ENCODE results near the gene BBS2.
A peak's percentile ranks its signal among the peaks of the same experiment; 100 is the strongest.

DNA sequence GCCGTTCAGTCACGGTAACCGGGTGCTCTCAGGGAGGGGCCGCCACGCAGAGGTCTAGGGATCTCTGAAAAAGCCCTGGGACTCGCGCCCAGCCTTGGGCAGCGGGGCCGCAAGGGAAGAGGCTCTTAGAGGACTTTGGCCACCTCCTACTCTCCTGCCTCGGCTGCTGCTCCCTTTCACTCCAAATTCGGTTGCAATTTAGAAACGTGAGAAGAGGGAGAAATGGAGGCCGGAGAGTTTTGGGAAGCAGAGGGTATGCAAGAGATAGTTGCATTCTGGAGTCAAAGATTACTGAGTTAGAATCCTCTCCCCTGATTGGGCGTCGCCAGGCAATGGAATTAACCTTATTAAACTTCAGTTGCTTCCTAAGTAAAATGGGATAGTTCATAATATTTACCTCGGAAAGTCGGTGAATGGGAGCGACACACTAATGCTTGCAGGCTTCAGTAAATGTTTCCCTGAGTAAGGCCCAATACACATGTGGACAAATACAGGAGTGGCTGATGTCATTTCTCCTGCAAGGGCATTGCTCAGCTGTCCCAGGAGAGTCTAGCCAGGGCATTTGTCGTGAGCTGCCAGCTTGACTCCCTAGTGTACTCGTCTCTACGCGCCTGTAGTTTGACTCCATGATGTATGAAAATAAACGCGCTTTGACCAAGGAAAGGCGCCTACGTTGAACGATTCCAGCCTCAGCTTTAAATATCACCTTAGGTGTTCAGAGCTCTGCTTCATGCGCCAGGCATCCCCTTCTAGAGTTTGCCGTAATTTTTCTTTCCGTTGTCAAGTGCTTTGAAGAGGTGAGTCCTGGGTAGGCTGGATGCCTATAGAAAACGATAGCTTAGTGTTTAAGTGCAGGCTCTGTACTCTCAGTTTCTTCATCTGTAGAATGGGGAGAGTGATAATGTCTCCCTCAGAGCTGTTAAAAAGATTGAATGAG is 67.8 kb downstream of the BBS2 start:
- TF ChIP-seq POLR2AphosphoS5 (IDR thresholded peaks at IDR 0.05) (no peak), POLR2A (IDR thresholded peaks at IDR 0.05) (peak; percentile 1)
- TF ChIP-seq, protein P1, sequence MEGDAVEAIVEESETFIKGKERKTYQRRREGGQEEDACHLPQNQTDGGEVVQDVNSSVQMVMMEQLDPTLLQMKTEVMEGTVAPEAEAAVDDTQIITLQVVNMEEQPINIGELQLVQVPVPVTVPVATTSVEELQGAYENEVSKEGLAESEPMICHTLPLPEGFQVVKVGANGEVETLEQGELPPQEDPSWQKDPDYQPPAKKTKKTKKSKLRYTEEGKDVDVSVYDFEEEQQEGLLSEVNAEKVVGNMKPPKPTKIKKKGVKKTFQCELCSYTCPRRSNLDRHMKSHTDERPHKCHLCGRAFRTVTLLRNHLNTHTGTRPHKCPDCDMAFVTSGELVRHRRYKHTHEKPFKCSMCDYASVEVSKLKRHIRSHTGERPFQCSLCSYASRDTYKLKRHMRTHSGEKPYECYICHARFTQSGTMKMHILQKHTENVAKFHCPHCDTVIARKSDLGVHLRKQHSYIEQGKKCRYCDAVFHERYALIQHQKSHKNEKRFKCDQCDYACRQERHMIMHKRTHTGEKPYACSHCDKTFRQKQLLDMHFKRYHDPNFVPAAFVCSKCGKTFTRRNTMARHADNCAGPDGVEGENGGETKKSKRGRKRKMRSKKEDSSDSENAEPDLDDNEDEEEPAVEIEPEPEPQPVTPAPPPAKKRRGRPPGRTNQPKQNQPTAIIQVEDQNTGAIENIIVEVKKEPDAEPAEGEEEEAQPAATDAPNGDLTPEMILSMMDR (IDR thresholded peaks at IDR 0.05) = no peak
